ENCODE measurements around the gene CNTNAP2. TPM values are rescaled to one million over a fixed set of nuclear protein-coding genes. Genes with fewer than 3 reads are reported as not detected.
A peak's percentile ranks its signal among the peaks of the same experiment; 100 is the strongest.

The CNTNAP2 gene
- total RNA-seq, 4 donors from 2014 or later = 0.42 TPM; not detected in 3

- 88 to 93% methylated on average over 10 of the region's 10 CpGs for WGBS, 2 donors
- no peak for DNase-seq (ENCODE audit: low spot score in 2 of 2)
- no peak overlapping the region for H3K27ac ChIP-seq
- peaks cover 0 to 10% (median 0%) of the 10 kb centered on the region in 4 donors for H3K4me1 ChIP-seq
- H3K36me3 ChIP-seq = no peaks in the 10 kb centered on the region
- H3K9me3 ChIP-seq = no peaks in the 10 kb centered on the region
- TF ChIP-seq POLR2A (IDR thresholded peaks at IDR 0.05) = no peak
- no peak for TF ChIP-seq EP300 (IDR thresholded peaks at IDR 0.05)
- TF ChIP-seq CTCF (IDR thresholded peaks at IDR 0.05) = no peak
- H3K27me3 ChIP-seq = no peaks in the 10 kb centered on the region
- no peak overlapping the region for H3K4me3 ChIP-seq
Observed at GRCh38 chr7:148261523-148261922, 2144.9 kb downstream of the CNTNAP2 start.

GRCh38 chr7:148261996-148262688 lies 2145.5 kb downstream of the CNTNAP2 start:
- peak overlapping the region in 1 of 4 donors; percentile 15 for H3K4me3 ChIP-seq
- H3K27me3 ChIP-seq = no peaks in the 10 kb centered on the region
- no peak overlapping the region for H3K27ac ChIP-seq
- 48 to 59% methylated on average over 12 of the region's 12 CpGs for WGBS, 2 donors
- no peak for DNase-seq (ENCODE audit: low spot score in 2 of 2)
- no peaks in the 10 kb centered on the region for H3K36me3 ChIP-seq
- H3K9me3 ChIP-seq = no peaks in the 10 kb centered on the region
- peaks cover 0 to 10% (median 0%) of the 10 kb centered on the region in 4 donors for H3K4me1 ChIP-seq
- no peak for TF ChIP-seq POLR2A (IDR thresholded peaks at IDR 0.05)
- no peak for TF ChIP-seq CTCF (IDR thresholded peaks at IDR 0.05)
- TF ChIP-seq EP300 (IDR thresholded peaks at IDR 0.05) = no peak

- DNase-seq (ENCODE audit: low spot score in 2 of 2) = peak; percentile 58 to 79
- Histone ChIP-seq H3K36me3 (no peaks in the 10 kb centered on the region), H3K27me3 (no peaks in the 10 kb centered on the region), H3K27ac (no peak overlapping the region), H3K4me3 (peak overlapping the region in 1 of 4 donors; percentile 15), H3K9me3 (no peaks in the 10 kb centered on the region), H3K4me1 (peaks cover 0 to 10% (median 0%) of the 10 kb centered on the region in 4 donors)
- WGBS, 2 donors = 5 to 9% methylated on average over 18 of the region's 18 CpGs
- TF ChIP-seq CTCF (IDR thresholded peaks at IDR 0.05) (peak; percentile 83 to 96 (median 90)), POLR2A (IDR thresholded peaks at IDR 0.05) (no peak)
Observed at GRCh38 chr7:148262721-148263229, 2146.2 kb downstream of the CNTNAP2 start.

- WGBS, 2 donors = 59 to 63% methylated on average over 7 of the region's 7 CpGs
- Histone ChIP-seq H3K9me3 (no peaks in the 10 kb centered on the region), H3K27me3 (no peaks in the 10 kb centered on the region), H3K4me3 (no peak overlapping the region), H3K27ac (no peak overlapping the region), H3K36me3 (no peaks in the 10 kb centered on the region), H3K4me1 (peaks cover 0 to 10% (median 0%) of the 10 kb centered on the region in 4 donors)
- no peak for DNase-seq (ENCODE audit: low spot score in 2 of 2)
- TF ChIP-seq CTCF (IDR thresholded peaks at IDR 0.05) (peak; percentile 14 to 48 (median 27)), POLR2A (IDR thresholded peaks at IDR 0.05) (no peak)
Observed at GRCh38 chr7:148264933-148265557, 2148.4 kb downstream of the CNTNAP2 start.

GRCh38 chr7:148265896-148266295 lies 2149.3 kb downstream of the CNTNAP2 start:
- no peak overlapping the region for H3K4me3 ChIP-seq
- no peak overlapping the region for H3K27ac ChIP-seq
- H3K36me3 ChIP-seq = no peaks in the 10 kb centered on the region
- WGBS, 2 donors = 66 to 67% methylated on average over 7 of the region's 7 CpGs
- peaks cover 0 to 10% (median 0%) of the 10 kb centered on the region in 4 donors for H3K4me1 ChIP-seq
- no peak for TF ChIP-seq CTCF (IDR thresholded peaks at IDR 0.05)
- no peak for TF ChIP-seq EP300 (IDR thresholded peaks at IDR 0.05)
- TF ChIP-seq POLR2A (IDR thresholded peaks at IDR 0.05) = no peak
- H3K9me3 ChIP-seq = no peaks in the 10 kb centered on the region
- no peaks in the 10 kb centered on the region for H3K27me3 ChIP-seq
- no peak for DNase-seq (ENCODE audit: low spot score in 2 of 2)

Measured in tibial nerve (tissue), 4 donors.